Osteoblast (primary cell): ENCODE measurements around the gene VPS37C. TPM values are rescaled to one million over a fixed set of nuclear protein-coding genes. Genes with fewer than 3 reads are reported as not detected.

Experiments
- DNase-seq: peaks from one replicate; pipeline ENCODE4 v3.0.0; 2011; ENCODE audit warnings: low spot score, mixed read lengths; ENCODE audit not compliant: insufficient read length; ENCODE audit errors: missing footprints
- H2AFZ ChIP-seq: 2 replicates; pipeline ENCODE4 v1.6.0; 2011; ENCODE audit warnings: mild to moderate bottlenecking, low read length
- H3K27ac ChIP-seq: 2 replicates; pipeline ENCODE4 v1.5.1; 2011; ENCODE audit warnings: mild to moderate bottlenecking, low read depth, low read length, moderate library complexity
- H3K27me3 ChIP-seq: 2 replicates; pipeline ENCODE4 v1.6.0; 2012; ENCODE audit warnings: mild to moderate bottlenecking, control low read depth, inconsistent platforms, low read length, moderate library complexity; ENCODE audit not compliant: insufficient read depth
- H3K36me3 ChIP-seq: 2 replicates; pipeline ENCODE4 v1.5.1; 2011; ENCODE audit warnings: mild to moderate bottlenecking, low read length, control low read depth, moderate library complexity; ENCODE audit not compliant: insufficient read depth
- H3K4me1 ChIP-seq: 2 replicates; pipeline ENCODE4 v1.5.1; 2011; ENCODE audit warnings: mild to moderate bottlenecking, low read length, control low read depth, moderate library complexity; ENCODE audit not compliant: insufficient read depth
- H3K4me2 ChIP-seq: 2 replicates; pipeline ENCODE4 v1.6.0; 2011; ENCODE audit warnings: mild to moderate bottlenecking, low read length; ENCODE audit not compliant: insufficient read depth
- H3K4me3 ChIP-seq: fragments of 200-600 bp; sonication (generic); 3 replicates; pipeline ENCODE4 v1.5.1; 2012; ENCODE audit warnings: mild to moderate bottlenecking, low read length, inconsistent platforms; ENCODE audit not compliant: insufficient read depth
- H3K79me2 ChIP-seq: 2 replicates; pipeline ENCODE4 v1.6.0; 2012; ENCODE audit warnings: mild to moderate bottlenecking, low read length, control low read depth, inconsistent platforms; ENCODE audit not compliant: insufficient read depth
- H3K9me3 ChIP-seq: 2 replicates; pipeline ENCODE4 v1.5.1; 2011; ENCODE audit warnings: low read depth, low read length, control low read depth
- H4K20me1 ChIP-seq: 2 replicates; pipeline ENCODE4 v1.6.0; 2012; ENCODE audit warnings: mild to moderate bottlenecking, low read length, control low read depth; ENCODE audit not compliant: insufficient read depth
- total RNA-seq: library from RNA; depleted of rRNA; stranded (reverse); fragments of >200 nt; gene quantifications from 2 replicates; pipeline ENCODE4 v1.2.3, GENCODE V29; 2012
- TF ChIP-seq, protein P1 (sequence below): IDR thresholded peaks from 2 replicates; pipeline ENCODE4 v1.5.1; 2011; ENCODE audit warnings: mild to moderate bottlenecking, low read depth, low read length, moderate library complexity; ENCODE audit errors: extremely low read depth

Gene VPS37C
- total RNA-seq, 1 donor, result 19.2 TPM

DNA sequence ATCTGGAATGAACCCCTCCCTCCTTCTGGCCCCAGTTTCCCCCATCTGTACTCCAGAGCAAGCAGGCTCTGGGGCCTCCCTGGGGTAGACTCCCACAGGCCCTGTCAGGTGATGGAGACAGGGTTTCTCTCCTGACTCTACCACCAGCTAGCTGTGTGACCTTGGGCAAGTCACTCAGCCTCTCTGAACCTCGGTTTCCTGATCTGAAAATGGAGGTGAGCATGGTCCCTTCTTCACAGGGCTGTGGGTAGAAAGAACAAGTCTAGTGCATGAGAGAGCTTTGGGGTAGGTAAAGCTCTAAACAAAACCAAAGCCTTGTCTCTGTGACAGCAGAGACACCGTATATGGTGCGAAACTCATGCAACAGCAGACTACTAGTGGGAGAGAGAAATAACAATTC is 53.3 kb downstream of the VPS37C start:
- Histone ChIP-seq H4K20me1 (no peaks in the 10 kb centered on the region), H3K79me2 (no peaks in the 10 kb centered on the region), H3K4me2 (no peak overlapping the region), H3K27ac (no peak overlapping the region), H3K27me3 (no peaks in the 10 kb centered on the region), H3K4me3 (no peak overlapping the region), H3K4me1 (no peaks in the 10 kb centered on the region), H3K9me3 (no peaks in the 10 kb centered on the region), H2AFZ (no peak overlapping the region), H3K36me3 (no peaks in the 10 kb centered on the region)
- no peak for DNase-seq
- TF ChIP-seq, protein P1, sequence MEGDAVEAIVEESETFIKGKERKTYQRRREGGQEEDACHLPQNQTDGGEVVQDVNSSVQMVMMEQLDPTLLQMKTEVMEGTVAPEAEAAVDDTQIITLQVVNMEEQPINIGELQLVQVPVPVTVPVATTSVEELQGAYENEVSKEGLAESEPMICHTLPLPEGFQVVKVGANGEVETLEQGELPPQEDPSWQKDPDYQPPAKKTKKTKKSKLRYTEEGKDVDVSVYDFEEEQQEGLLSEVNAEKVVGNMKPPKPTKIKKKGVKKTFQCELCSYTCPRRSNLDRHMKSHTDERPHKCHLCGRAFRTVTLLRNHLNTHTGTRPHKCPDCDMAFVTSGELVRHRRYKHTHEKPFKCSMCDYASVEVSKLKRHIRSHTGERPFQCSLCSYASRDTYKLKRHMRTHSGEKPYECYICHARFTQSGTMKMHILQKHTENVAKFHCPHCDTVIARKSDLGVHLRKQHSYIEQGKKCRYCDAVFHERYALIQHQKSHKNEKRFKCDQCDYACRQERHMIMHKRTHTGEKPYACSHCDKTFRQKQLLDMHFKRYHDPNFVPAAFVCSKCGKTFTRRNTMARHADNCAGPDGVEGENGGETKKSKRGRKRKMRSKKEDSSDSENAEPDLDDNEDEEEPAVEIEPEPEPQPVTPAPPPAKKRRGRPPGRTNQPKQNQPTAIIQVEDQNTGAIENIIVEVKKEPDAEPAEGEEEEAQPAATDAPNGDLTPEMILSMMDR, result no peak

DNA sequence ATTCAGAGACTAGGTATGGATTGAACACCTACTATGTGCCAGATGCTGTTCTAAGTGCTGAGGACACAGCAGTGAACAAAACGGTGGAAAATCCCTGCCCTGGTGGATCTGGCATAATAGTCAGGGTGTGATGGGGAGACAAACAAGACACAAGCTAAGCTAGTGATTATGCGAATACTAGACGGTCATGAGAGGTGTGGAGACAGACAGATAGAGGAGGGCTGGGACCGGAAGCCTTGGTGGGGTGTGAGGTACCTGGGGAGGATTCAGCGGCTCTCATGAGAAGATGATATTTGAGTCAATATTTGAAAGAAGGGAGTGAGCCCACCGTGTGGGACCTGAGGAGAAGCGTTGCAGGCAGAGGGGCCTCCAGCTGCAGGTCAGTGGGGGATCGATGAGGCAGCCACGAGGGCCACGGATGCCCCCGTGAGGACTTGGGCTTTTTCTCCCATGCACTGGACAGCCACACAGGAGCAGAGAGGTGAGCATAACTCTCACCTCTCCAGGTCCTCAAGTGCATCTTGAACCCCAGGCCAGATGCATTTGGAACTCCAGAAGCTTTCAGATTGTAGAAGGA is 54.2 kb downstream of the VPS37C start:
- TF ChIP-seq, protein P1, result no peak
- no peak overlapping the region for H3K27ac ChIP-seq
- no peak overlapping the region for H2AFZ ChIP-seq
- no peaks in the 10 kb centered on the region for H4K20me1 ChIP-seq
- H3K79me2 ChIP-seq, result no peaks in the 10 kb centered on the region
- H3K4me1 ChIP-seq, result no peaks in the 10 kb centered on the region
- H3K4me3 ChIP-seq, result no peak overlapping the region
- H3K27me3 ChIP-seq, result no peaks in the 10 kb centered on the region
- DNase-seq, result peak; percentile 35
- H3K36me3 ChIP-seq, result no peaks in the 10 kb centered on the region
- no peak overlapping the region for H3K4me2 ChIP-seq
- no peaks in the 10 kb centered on the region for H3K9me3 ChIP-seq

DNA sequence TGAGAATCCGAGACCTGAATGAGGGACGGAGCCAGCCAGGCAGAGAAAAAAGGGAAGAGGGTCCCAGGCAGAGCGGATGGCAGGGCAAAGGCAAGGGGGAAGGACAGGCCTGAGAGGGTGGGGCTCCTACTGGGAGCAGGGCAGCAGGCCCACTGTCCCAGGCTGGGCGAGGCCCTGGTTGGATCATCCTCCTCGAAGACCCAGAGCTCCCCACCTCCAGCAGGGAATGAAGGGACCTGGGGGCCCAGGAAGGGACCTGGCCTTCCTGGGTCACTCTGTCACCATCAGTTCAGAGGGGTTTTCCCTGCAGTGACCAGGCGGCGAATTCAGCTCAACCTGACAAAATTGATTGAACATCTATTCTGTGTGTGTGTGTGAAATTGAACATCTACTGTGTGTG is 54.9 kb downstream of the VPS37C start:
- no peaks in the 10 kb centered on the region for H4K20me1 ChIP-seq
- no peak overlapping the region for H3K27ac ChIP-seq
- no peaks in the 10 kb centered on the region for H3K36me3 ChIP-seq
- TF ChIP-seq, protein P1, result no peak
- H3K4me2 ChIP-seq, result no peak overlapping the region
- H3K79me2 ChIP-seq, result no peaks in the 10 kb centered on the region
- H3K4me3 ChIP-seq, result no peak overlapping the region
- peak; percentile 13 for DNase-seq
- H2AFZ ChIP-seq, result no peak overlapping the region
- H3K4me1 ChIP-seq, result no peaks in the 10 kb centered on the region
- H3K27me3 ChIP-seq, result no peaks in the 10 kb centered on the region
- no peaks in the 10 kb centered on the region for H3K9me3 ChIP-seq

DNA sequence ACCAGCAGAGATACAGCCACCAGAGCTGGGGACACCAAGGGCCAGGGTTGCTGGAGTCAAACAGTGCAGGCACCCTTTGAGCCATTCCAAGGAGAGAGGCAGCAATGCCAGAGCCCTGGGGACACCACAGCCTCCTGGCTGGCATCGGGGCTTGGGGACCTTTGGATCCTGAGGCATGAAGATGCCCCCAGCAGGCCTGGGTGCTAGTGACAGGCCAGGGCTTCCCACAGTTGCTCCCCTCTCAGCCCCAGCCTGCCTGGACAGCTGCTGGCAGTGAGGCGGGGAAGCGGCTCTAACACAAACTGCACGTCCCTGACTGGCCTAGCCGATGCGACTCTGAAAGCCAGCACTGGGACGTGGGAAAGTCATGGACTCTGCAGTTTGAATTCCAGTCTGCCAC is 56.3 kb downstream of the VPS37C start:
- Histone ChIP-seq H3K27ac (no peak overlapping the region), H3K79me2 (no peaks in the 10 kb centered on the region), H3K4me1 (no peaks in the 10 kb centered on the region), H3K4me2 (no peak overlapping the region), H3K9me3 (no peaks in the 10 kb centered on the region), H3K4me3 (no peak overlapping the region), H3K27me3 (no peaks in the 10 kb centered on the region), H4K20me1 (no peaks in the 10 kb centered on the region), H2AFZ (no peak overlapping the region), H3K36me3 (no peaks in the 10 kb centered on the region)
- peak; percentile 32 for DNase-seq
- TF ChIP-seq, protein P1, result no peak
